NCI-H69 (cell line): ENCODE results near the gene PASK.

Experiments used
- DNase-seq: peaks from one replicate; lab custom pipeline; 2025; lab: John Stamatoyannopoulos, UW

Gene PASK

GRCh38 chr2:241147336-241147735 is 1.9 kb downstream of the PASK start:
- no peak for DNase-seq

GRCh38 chr2:241146286-241146685 is 3.0 kb downstream of the PASK start:
- no peak for DNase-seq

GRCh38 chr2:241142593-241142992 is 6.7 kb downstream of the PASK start:
- no peak for DNase-seq

GRCh38 chr2:241142063-241142462 is 7.2 kb downstream of the PASK start:
- no peak for DNase-seq

- no peak for DNase-seq
Observed at GRCh38 chr2:241141214-241141770, 8.0 kb downstream of the PASK start.

- DNase-seq = no peak
Observed at GRCh38 chr2:241140445-241140840, 8.8 kb downstream of the PASK start.

GRCh38 chr2:241139531-241140444 is 9.5 kb downstream of the PASK start:
- no peak for DNase-seq

- DNase-seq = no peak
Observed at GRCh38 chr2:241138471-241138870, 10.8 kb downstream of the PASK start.

- DNase-seq = no peak
Observed at GRCh38 chr2:241137276-241138190, 11.7 kb downstream of the PASK start.

- DNase-seq = no peak
Observed at GRCh38 chr2:241136661-241137260, 12.5 kb downstream of the PASK start.

- DNase-seq = no peak
Observed at GRCh38 chr2:241136191-241136590, 13.1 kb downstream of the PASK start.

GRCh38 chr2:241135737-241136136 is 13.5 kb downstream of the PASK start:
- no peak for DNase-seq

GRCh38 chr2:241134711-241135110 is 14.6 kb downstream of the PASK start:
- DNase-seq = no peak

GRCh38 chr2:241133436-241133820 is 15.8 kb downstream of the PASK start:
- DNase-seq = no peak

- DNase-seq = no peak
Observed at GRCh38 chr2:241132538-241133435, 16.5 kb downstream of the PASK start.

GRCh38 chr2:241131531-241131930 is 17.7 kb downstream of the PASK start:
- DNase-seq = no peak

GRCh38 chr2:241130316-241130715 is 19.0 kb downstream of the PASK start:
- no peak for DNase-seq

GRCh38 chr2:241129086-241129871 is 20.0 kb downstream of the PASK start:
- DNase-seq = no peak

- no peak for DNase-seq
Observed at GRCh38 chr2:241128266-241128665, 21.0 kb downstream of the PASK start.

- DNase-seq = no peak
Observed at GRCh38 chr2:241126771-241127202, 22.5 kb downstream of the PASK start.
